Putamen (tissue), 1 donor: ENCODE measurements around the gene CA9.
A peak's percentile ranks its signal among the peaks of the same experiment; 100 is the strongest.

ENCODE experiments used
- DNase-seq: peaks from one replicate; pipeline ENCODE4 v3.0.0-alpha.2; 2016; ENCODE audit warnings: low spot score

The CA9 gene

GRCh38 chr9:35651956-35652828 is 21.5 kb upstream of the CA9 start:
- DNase-seq, result no peak

- DNase-seq, result no peak
Measured at GRCh38 chr9:35652829-35653209, 20.9 kb upstream of the CA9 start.

DNA sequence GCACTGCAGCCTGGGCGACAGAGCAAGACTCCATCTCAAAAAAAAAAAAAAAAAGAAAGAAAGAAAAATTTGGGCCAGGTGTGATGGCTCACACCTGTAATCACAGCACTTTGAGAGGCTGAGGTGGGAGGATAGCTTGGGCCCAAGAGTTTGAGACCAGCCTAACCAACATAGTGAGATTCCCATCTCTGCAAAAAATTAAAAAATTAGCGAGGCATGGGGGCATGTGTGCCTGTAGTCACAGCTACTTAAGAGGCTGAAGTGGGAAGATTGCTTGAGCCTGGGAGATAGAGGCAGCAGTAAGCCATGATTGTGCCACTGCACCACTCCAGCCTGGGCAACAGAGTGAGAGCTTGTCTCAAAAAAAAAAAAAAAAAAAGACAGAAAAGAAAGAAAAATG is 20.1 kb upstream of the CA9 start:
- DNase-seq, result no peak

DNA sequence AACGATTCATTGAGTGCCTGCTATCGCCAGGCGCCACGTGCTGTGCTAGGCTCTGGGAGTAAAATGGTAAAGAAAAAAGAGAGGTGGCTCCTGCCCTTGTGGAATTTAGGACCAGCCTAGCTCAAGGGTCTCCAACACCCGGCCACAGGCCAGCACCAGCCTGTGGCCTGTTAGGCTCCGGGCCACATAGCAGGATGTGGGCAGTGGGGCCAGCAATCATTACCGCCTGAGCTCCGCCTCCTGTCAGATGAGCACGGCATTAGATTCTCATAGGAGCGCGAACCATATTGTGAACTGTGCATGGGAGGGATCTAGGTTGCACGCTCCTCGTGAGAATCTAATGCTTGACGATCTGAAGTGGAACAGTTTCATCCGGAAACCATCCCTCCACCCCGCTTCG is 17.4 kb upstream of the CA9 start:
- no peak for DNase-seq

GRCh38 chr9:35656831-35657545 is 16.7 kb upstream of the CA9 start:
- no peak for DNase-seq

DNA sequence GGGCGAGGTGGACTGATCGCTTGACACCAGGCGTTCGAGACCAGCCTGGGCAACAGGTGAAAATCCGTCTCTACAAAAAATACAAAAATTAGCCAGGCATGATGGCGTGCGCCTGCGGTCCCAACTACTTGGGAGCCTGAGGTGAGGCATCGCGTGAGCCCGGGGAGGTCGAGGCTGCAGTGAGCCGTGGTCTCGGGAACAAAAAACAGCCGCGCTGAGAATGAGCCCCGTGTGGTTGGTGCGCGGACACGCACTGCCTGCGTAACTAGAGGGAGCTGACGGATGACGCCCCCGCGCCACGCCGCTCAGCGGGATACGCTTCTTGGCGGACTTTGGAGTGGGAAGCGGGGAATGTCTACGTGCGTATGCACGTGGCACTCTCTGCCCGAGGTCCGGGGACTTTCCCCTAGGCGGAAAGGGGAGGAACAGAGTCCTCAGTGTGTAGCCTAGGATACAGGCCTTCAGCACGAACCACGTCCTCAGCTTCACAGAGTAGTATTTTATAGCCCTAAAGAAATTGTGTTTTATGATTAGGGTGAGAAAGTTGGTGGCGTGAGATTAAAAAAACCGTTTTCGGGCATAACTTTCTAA is 16.1 kb upstream of the CA9 start, which contains the start of gene RMRP:
Gene RMRP (minus strand): TSS at position 474 of the 591 bp plus-strand sequence.
- DNase-seq, result peak; percentile 99

GRCh38 chr9:35658137-35658967 is 15.4 kb upstream of the CA9 start, which contains the start of gene CCDC107:
Gene CCDC107 (plus strand): TSS chr9:35658292. CDS start chr9:35658380, 88 bp downstream.
- peak; percentile 91 for DNase-seq

GRCh38 chr9:35658968-35659220 is 14.8 kb upstream of the CA9 start:
- no peak for DNase-seq

GRCh38 chr9:35659340-35659739 is 14.4 kb upstream of the CA9 start:
- DNase-seq, result no peak

- no peak for DNase-seq
Measured at GRCh38 chr9:35660966-35661415, 12.7 kb upstream of the CA9 start.

DNA sequence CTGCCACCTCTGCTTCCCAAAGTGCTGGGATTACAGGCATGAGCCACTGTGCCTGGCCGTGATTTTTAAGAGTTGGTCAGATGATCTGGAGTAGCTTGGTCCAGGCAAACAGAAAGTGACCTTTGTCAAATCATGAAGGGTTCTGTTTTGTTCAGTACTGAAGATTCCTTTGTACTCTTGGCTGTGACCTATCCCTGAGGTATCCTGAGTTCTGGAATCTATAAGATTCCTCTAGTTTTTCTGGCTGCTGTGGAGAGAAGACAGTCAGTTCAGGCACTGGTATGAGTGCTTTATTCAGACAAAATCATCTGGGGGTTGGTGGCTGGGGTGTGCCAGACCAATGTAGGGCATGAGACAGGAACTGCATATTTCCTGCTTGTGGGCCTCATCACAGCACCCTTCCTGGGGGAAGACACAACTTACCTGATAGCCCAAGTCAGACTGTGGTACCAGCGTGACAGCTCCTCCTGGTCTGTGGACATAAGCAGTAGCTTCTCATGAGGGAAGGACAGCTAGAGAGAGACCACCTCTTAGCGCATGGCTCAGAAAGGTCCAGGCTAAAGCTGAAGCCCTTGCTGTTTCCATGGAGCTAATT is 11.9 kb upstream of the CA9 start:
- no peak for DNase-seq

GRCh38 chr9:35662437-35662836 is 11.3 kb upstream of the CA9 start:
- DNase-seq, result no peak

DNA sequence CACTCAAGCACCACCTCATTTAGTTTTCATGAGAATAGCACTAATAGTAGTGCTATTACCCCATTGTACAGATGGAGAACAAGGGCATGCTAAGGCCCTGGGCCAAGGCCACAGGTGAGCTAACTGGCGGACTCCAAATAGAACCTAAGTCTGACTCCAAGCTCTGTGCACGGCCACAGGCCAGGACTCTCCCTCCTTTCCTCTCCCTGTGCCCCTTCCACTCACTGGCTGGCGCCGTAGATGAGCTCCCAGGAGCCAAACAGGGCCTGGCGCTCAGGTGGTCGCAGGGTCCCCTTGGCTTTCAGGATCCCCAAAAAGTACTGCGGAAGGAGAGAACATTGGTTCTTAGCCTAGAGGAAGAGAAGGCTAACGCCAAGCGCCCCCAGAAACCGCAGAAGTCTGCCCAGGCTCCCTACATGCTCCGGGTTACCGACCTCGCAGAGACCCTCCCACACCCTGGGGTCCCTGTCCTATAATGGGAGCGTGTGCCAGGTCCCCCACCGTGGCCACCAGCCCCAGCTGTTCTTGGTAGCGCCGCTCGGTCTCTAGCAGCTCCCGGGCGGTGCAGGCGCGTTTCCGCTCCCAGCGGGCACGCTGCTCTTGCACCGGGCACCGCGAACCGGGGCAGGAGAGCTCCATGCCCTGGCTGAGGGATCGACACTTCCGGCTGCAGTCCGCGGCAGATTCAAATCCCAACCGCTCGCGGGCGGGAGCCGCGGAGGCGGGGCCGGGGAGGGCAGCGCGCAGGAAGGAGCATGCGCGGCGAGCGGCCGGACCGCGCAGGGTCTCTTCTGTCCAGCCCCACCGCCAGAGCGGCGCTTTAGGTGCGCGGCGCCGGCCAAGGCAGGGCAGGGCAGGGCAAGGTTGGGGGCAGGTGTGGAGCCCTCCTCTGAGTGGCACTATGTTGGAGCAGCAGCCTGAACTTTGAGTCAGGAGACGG is 8.9 kb upstream of the CA9 start, which contains the start of gene ARHGEF39:
Gene ARHGEF39 (minus strand): TSS at position 665 of the 940 bp plus-strand sequence. CDS start 26 bp downstream, at position 639.
- DNase-seq, result peak; percentile 56

DNA sequence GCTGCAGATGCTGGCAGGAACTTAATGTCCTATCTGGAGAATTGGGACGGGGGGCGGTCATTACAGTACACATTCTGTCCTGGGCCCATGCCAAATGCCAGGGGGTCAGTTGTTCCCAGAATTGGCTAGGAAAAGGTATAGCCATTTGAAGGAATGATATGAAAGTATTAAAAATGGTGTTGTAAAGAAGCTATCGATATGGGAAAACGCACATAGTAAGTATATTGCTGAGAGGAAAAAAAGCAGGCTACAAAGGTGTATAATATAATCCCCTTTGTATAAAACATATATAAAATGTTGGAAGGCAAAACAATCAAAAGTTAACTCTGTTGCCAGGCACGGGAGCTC is 8.3 kb upstream of the CA9 start:
- no peak for DNase-seq

DNA sequence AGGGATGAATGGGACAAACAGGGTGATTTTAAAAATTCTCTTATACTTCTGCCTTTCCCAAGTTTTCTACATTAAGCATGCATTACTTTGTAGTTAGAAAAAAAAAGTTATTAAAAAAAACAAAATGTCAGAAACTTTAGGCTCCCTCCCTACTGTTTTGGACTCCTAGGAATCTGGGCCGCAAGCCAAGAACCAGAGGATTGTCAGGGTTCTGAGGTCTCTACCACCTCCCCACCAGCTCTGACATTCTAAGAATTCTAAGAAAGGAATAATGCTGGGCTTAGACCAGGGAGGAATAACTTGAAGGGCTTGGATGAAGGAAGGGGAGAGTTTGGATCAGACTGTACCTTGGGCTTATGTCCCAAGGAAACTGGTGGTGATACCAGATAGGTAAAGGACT is 7.7 kb upstream of the CA9 start:
- DNase-seq, result no peak

DNA sequence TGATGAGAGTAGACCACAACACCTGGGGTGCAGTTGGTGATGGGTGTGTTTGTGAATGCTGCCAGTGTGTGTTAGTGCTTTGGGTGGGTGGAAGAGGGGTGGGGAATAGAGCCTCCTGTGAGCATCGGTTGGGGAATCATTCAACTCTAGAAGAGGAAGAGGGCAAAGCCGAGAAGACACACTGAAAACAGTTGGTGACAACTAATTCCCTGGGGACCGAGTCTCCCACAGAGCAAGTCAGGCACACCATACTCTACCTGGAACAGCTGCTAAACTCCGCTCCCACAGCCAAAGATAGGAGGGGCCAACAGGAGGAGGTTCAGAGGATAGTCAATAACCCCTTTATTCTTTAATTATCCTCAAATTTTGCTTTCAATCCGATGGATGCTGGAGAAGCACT is 7.2 kb upstream of the CA9 start:
- DNase-seq, result no peak

DNA sequence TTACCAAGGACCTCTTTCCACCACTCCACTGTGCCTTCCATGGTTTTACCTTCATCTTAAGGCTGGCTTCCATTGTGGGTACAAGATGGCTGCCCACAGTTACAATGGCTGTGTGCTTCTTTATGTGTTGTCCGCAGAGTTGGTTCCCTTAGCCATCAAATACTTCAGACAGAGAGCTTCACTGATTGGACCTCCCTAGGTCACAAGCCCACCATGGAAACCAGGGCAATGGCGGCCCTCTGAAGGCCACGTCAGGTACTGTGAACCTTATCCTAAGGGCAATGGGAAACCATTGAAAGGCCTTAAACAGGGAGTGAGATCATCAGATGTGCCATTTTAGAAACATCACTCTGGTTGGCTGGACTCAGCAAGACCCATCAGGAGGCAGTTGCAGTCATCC is 5.8 kb upstream of the CA9 start:
- DNase-seq, result no peak

- no peak for DNase-seq
Measured at GRCh38 chr9:35669331-35670145, 4.2 kb upstream of the CA9 start.

- no peak for DNase-seq
Measured at GRCh38 chr9:35674025-35674361, 265 bp downstream of the CA9 start.

DNA sequence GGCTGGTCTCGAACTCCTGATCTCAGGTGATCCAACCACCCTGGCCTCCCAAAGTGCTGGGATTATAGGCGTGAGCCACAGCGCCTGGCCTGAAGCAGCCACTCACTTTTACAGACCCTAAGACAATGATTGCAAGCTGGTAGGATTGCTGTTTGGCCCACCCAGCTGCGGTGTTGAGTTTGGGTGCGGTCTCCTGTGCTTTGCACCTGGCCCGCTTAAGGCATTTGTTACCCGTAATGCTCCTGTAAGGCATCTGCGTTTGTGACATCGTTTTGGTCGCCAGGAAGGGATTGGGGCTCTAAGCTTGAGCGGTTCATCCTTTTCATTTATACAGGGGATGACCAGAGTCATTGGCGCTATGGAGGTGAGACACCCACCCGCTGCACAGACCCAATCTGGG is 1.5 kb downstream of the CA9 start:
- DNase-seq, result no peak
